HepG2 (cell line): ENCODE measurements around the gene SPRED2. TPM values are rescaled to one million over a fixed set of nuclear protein-coding genes. Genes with fewer than 3 reads are reported as not detected.

ENCODE experiments used
- ASH2L ChIP-seq: fragments of 300-600, 200-600 bp; sonication (generic); IDR thresholded peaks from 2 replicates; pipeline ENCODE4 v1.7.0; 2017; ENCODE audit warnings: low read depth, mild to moderate bottlenecking, moderate library complexity, mixed read lengths, low read length; ENCODE audit not compliant: insufficient read length
- CC2D1A ChIP-seq: sonication (generic); formaldehyde crosslinking; IDR thresholded peaks from 2 replicates; pipeline ENCODE4 v1.8.1; 2023; ENCODE audit warnings: mild to moderate bottlenecking, missing genetic modification reagents
- HMG20A ChIP-seq: IDR thresholded peaks from 2 replicates; pipeline ENCODE4 v1.6.1; 2016; ENCODE audit warnings: borderline replicate concordance
- IRX3 ChIP-seq: sonication (generic); formaldehyde crosslinking; IDR thresholded peaks from 2 replicates; pipeline ENCODE4 v1.8.1; 2023; ENCODE audit warnings: mild to moderate bottlenecking, low read depth, missing genetic modification reagents, borderline replicate concordance
- MBD4 ChIP-seq: IDR thresholded peaks from 2 replicates; pipeline ENCODE4 v1.6.1; 2012; ENCODE audit warnings: low read length, inconsistent platforms, borderline replicate concordance
- MED1 ChIP-seq: sonication (generic); formaldehyde crosslinking; IDR thresholded peaks from 2 replicates; pipeline ENCODE4 v1.4.0; 2020; ENCODE audit warnings: missing genetic modification reagents
- RBM22 ChIP-seq: fragments of 200-400 bp; formaldehyde crosslinking; optimal IDR thresholded peaks from 2 replicates; pipeline ENCODE3; 2017; ENCODE audit warnings: mild to moderate bottlenecking, low read length, moderate library complexity
- REXO4 ChIP-seq: sonication (generic); formaldehyde crosslinking; IDR thresholded peaks from 2 replicates; pipeline ENCODE4 v1.8.0; 2022; ENCODE audit warnings: missing genetic modification reagents, mild to moderate bottlenecking, borderline replicate concordance
- SIX4 ChIP-seq: sonication (generic); formaldehyde crosslinking; IDR thresholded peaks from 2 replicates; pipeline ENCODE4 v1.4.0; 2020; ENCODE audit warnings: missing genetic modification reagents
- SMYD3 ChIP-seq: sonication (generic); formaldehyde crosslinking; IDR thresholded peaks from 2 replicates; pipeline ENCODE4 v1.8.1; 2023; ENCODE audit warnings: mild to moderate bottlenecking, missing genetic modification reagents
- SNAPC2 ChIP-seq: sonication (generic); formaldehyde crosslinking; IDR thresholded peaks from 2 replicates; pipeline ENCODE4 v1.8.1; 2022; ENCODE audit warnings: mild to moderate bottlenecking, missing genetic modification reagents
- SP4 ChIP-seq: sonication (generic); formaldehyde crosslinking; IDR thresholded peaks from 2 replicates; pipeline ENCODE4 v1.8.1; 2023; ENCODE audit warnings: mild to moderate bottlenecking, missing genetic modification reagents
- STAG1 ChIP-seq: sonication (generic); formaldehyde crosslinking; IDR thresholded peaks from 2 replicates; pipeline ENCODE4 v1.4.0; 2020; ENCODE audit warnings: missing genetic modification reagents
- THRA ChIP-seq: sonication (generic); formaldehyde crosslinking; IDR thresholded peaks from 2 replicates; pipeline ENCODE4 v1.4.0; 2020; ENCODE audit warnings: missing genetic modification reagents, borderline replicate concordance
- ZFP82 ChIP-seq: sonication (generic); formaldehyde crosslinking; IDR thresholded peaks from 2 replicates; pipeline ENCODE4 v1.5.1; 2020; ENCODE audit warnings: mild to moderate bottlenecking, missing genetic modification reagents, borderline replicate concordance
- ZNF136 ChIP-seq: sonication (generic); formaldehyde crosslinking; IDR thresholded peaks from 2 replicates; pipeline ENCODE4 v1.8.1; 2022; ENCODE audit warnings: low read depth, mild to moderate bottlenecking, moderate library complexity, missing genetic modification reagents
- ZNF343 ChIP-seq: sonication (generic); formaldehyde crosslinking; IDR thresholded peaks from 2 replicates; pipeline ENCODE4 v1.4.0; 2020; ENCODE audit warnings: mild to moderate bottlenecking, missing genetic modification reagents
- ZNF552 ChIP-seq: sonication (generic); formaldehyde crosslinking; IDR thresholded peaks from 2 replicates; pipeline ENCODE4 v1.9.0; 2022; ENCODE audit warnings: missing genetic modification reagents, mild to moderate bottlenecking, borderline replicate concordance
- polyA plus RNA-seq, 8 experiments: library from polyadenylated mRNA; depleted of rRNA in 3 of 8; stranded (reverse) in 7 of 8; unstranded in 1 of 8; fragments of >200 nt; fragmentation: Illumina TruSeq in 4 of 8; extraction: Trizol in 4 of 8; gene quantifications; 2 replicates each; pipeline versions ENCODE4 v1.2.1 to v1.2.3, GENCODE V29; 2011 to 2016; ENCODE audit warnings: low read depth in 4 of 8, missing spikeins in 1 of 8, mixed read lengths in 1 of 8; ENCODE audit not compliant: insufficient read depth in 1 of 8
- total RNA-seq, 5 experiments: library from RNA; depleted of rRNA; stranded (reverse); fragments of >200 nt; fragmentation: Illumina TruSeq; extraction: Trizol; gene quantifications; 2 replicates each; pipeline ENCODE4 v1.2.3, GENCODE V29; 2016; ENCODE audit warnings: low read depth in 1 of 5
- TF ChIP-seq, protein P1 (sequence below): sonication (generic); formaldehyde crosslinking; IDR thresholded peaks from 2 replicates; pipeline ENCODE4 v1.8.1; 2022; ENCODE audit warnings: low read depth, mild to moderate bottlenecking, missing genetic modification reagents
- TF ChIP-seq, protein P2 (sequence below): sonication (generic); formaldehyde crosslinking; IDR thresholded peaks from 2 replicates; pipeline ENCODE4; 2020; ENCODE audit warnings: missing genetic modification reagents, mild to moderate bottlenecking, borderline replicate concordance
- TF ChIP-seq, protein P3 (sequence below): sonication (generic); formaldehyde crosslinking; IDR thresholded peaks from 2 replicates; pipeline ENCODE4 v1.4.0; 2020; ENCODE audit warnings: mild to moderate bottlenecking, low read depth, missing genetic modification reagents

The SPRED2 gene
- total and polyA plus RNA-seq, 2 of the 13 experiments (the other 11 are each of a cell fraction or from before 2014, with no cell fraction given): 13.0 to 37.0 TPM

- TF ChIP-seq, protein P1, sequence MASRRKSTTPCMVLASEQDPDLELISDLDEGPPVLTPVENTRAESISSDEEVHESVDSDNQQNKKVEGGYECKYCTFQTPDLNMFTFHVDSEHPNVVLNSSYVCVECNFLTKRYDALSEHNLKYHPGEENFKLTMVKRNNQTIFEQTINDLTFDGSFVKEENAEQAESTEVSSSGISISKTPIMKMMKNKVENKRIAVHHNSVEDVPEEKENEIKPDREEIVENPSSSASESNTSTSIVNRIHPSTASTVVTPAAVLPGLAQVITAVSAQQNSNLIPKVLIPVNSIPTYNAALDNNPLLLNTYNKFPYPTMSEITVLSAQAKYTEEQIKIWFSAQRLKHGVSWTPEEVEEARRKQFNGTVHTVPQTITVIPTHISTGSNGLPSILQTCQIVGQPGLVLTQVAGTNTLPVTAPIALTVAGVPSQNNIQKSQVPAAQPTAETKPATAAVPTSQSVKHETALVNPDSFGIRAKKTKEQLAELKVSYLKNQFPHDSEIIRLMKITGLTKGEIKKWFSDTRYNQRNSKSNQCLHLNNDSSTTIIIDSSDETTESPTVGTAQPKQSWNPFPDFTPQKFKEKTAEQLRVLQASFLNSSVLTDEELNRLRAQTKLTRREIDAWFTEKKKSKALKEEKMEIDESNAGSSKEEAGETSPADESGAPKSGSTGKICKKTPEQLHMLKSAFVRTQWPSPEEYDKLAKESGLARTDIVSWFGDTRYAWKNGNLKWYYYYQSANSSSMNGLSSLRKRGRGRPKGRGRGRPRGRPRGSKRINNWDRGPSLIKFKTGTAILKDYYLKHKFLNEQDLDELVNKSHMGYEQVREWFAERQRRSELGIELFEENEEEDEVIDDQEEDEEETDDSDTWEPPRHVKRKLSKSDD (CRISPR knock-in tag): peak; percentile 70; the same call in 1 of the 2 replicates
- TF ChIP-seq ZNF136 (CRISPR knock-in tag): peak; percentile 97; the same call in 1 of the 2 replicates
- peak; percentile 95 for TF ChIP-seq THRA (CRISPR knock-in tag)
- TF ChIP-seq SIX4 (CRISPR knock-in tag): peak; percentile 95
- TF ChIP-seq SNAPC2 (CRISPR knock-in tag): peak; percentile 89; the same call in 1 of the 2 replicates
- TF ChIP-seq, protein P2, sequence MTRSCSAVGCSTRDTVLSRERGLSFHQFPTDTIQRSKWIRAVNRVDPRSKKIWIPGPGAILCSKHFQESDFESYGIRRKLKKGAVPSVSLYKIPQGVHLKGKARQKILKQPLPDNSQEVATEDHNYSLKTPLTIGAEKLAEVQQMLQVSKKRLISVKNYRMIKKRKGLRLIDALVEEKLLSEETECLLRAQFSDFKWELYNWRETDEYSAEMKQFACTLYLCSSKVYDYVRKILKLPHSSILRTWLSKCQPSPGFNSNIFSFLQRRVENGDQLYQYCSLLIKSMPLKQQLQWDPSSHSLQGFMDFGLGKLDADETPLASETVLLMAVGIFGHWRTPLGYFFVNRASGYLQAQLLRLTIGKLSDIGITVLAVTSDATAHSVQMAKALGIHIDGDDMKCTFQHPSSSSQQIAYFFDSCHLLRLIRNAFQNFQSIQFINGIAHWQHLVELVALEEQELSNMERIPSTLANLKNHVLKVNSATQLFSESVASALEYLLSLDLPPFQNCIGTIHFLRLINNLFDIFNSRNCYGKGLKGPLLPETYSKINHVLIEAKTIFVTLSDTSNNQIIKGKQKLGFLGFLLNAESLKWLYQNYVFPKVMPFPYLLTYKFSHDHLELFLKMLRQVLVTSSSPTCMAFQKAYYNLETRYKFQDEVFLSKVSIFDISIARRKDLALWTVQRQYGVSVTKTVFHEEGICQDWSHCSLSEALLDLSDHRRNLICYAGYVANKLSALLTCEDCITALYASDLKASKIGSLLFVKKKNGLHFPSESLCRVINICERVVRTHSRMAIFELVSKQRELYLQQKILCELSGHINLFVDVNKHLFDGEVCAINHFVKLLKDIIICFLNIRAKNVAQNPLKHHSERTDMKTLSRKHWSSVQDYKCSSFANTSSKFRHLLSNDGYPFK (CRISPR knock-in tag): no peak
- TF ChIP-seq ASH2L: peak; percentile 93
- peak; percentile 99 for TF ChIP-seq MED1 (CRISPR knock-in tag)
- TF ChIP-seq RBM22: peak; percentile 92
- TF ChIP-seq REXO4 (CRISPR knock-in tag): no peak
- no peak for TF ChIP-seq ZNF552 (CRISPR knock-in tag)
- TF ChIP-seq ZNF343 (CRISPR knock-in tag): peak; percentile 82; the same call in 1 of the 2 replicates
- TF ChIP-seq, protein P3, sequence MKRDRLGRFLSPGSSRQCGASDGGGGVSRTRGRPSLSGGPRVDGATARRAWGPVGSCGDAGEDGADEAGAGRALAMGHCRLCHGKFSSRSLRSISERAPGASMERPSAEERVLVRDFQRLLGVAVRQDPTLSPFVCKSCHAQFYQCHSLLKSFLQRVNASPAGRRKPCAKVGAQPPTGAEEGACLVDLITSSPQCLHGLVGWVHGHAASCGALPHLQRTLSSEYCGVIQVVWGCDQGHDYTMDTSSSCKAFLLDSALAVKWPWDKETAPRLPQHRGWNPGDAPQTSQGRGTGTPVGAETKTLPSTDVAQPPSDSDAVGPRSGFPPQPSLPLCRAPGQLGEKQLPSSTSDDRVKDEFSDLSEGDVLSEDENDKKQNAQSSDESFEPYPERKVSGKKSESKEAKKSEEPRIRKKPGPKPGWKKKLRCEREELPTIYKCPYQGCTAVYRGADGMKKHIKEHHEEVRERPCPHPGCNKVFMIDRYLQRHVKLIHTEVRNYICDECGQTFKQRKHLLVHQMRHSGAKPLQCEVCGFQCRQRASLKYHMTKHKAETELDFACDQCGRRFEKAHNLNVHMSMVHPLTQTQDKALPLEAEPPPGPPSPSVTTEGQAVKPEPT: peak; percentile 42; the same call in 1 of the 2 replicates
- peak; percentile 99 for TF ChIP-seq MBD4
- no peak; the same call in 1 of the 2 replicates for TF ChIP-seq ZFP82
- TF ChIP-seq CC2D1A: peak; percentile 83; the same call in 1 of the 2 replicates
- TF ChIP-seq STAG1: peak; percentile 41
- peak; percentile 100 for TF ChIP-seq HMG20A
- TF ChIP-seq IRX3: peak; percentile 64; the same call in 1 of the 2 replicates
- TF ChIP-seq SMYD3 (CRISPR knock-in tag): peak; percentile 99
- no peak for TF ChIP-seq SP4 (CRISPR knock-in tag)
Observed at GRCh38 chr2:65373365-65373918, 59.0 kb downstream of the SPRED2 start (continued).
